GM18526 (cell line): ENCODE data around the gene CHTF18.

Experiments
- POLR2A ChIP-seq: IDR thresholded peaks from 3 replicates; pipeline ENCODE4 v1.6.1; 2011; ENCODE audit not compliant: insufficient read length; ENCODE audit errors: extremely low read depth

Gene CHTF18

DNA sequence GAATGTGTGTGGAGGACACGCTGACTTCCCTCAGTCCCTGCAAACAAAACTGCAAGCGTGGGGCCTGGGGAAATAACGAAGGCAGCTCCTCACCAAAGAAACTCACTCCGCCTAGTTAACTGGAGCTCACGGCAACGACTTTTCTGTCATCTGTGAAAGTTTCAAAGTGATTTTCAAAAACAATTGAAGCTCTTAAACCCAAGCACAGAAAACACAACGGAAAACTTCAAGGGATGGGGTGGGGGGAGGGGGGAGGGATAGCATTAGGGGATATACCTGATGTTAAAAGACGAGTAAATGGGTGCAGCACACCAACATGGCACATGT is 15.3 kb downstream of the CHTF18 start:
- no peak for TF ChIP-seq POLR2A

DNA sequence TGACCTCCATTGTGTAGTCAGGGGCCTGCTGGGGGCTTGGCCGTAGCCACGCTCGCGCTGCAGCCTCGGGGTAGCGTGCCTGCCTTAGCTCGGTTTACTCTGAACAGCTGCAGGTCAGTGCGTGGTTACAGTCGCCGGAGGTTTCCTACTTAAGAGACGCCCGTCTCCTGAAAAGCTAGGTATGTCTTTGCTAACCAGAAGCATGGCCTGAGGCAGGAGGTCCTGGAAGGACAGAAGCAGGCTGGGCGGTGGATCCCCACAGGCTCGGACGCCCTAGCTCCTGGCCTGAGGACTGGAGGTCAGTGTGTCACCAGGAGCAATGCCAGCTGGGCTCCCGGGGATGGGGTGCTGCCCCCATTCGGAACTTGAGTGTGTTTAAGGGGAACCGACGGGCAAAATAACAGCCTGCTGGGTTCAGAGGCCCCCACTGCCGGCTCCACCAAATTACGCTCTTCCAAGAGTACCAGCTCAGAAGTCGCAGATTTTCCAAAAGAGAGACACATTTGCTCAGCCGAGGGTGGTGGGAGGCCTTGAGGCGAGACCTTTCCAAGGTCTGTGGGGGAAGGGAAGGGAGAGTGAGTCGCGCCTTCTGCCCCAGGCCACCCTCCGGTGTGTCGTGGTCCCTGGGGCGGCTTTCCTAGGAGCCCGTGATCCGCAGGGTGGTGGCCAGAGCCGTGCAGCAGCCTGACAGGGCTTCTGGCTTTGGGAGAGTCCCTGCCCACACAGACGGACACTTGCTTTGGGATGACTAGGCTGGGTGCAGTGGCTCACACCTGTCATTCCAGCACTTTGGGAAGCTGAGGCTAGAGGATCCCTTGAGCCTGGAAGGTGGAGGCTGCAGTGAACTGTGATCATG is 16.0 kb downstream of the CHTF18 start:
- TF ChIP-seq POLR2A: no peak

DNA sequence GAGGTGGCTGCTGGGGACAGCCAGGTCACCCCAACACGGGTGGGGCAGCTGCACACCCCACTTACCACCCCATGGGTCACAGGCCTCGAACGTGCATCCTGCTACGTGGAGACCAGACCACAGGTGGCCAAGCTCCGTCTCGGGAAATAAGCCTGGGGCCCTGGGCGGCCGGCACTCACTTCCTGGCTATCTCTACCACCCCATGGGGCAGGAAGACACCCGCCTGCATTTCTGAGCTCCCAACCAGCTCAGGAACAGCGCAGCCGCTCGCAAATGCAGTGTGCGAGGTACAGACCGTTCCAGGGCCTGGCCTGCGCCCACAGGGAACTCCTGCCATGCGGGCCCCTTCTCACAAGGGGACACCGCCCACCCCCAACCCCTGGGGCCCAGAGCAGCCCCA is 17.1 kb downstream of the CHTF18 start:
- no peak for TF ChIP-seq POLR2A

DNA sequence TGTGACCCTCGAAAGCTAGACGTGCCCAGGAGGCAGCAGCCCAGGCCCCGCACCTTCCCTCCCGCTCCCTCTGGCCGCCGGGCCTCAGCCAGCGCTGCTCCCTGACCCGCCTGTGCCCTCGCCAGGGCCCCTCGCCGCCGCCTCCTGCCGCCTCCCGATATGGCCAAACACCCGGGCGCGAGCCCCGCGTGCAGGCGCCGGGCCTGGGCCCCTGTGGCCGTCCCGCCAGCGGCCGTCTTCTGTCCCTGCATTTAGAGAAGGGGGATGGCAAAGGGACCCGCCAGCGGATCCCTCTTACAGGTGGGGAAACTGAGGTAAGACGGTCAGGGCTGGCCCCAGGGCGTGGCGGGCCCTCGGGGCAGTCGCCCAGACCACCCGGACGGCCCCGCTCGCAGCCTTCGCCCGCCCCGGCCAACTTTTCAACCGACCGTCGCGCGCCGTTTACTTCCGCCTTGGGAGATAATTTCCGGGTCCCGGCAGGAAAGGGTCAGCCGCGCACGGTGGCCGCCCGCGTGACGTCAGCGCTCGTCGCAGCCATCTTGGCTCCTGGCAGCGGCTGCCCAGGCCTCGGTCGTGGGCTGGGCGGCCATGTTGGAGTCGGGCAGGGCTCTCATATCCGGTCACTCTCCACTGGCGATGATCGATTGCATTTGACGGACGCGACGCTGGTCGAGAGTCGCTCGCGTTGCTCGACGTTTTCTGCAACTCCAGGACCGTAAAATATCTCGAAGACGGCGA is 19.1 kb downstream of the CHTF18 start:
- TF ChIP-seq POLR2A: peak; percentile 87

DNA sequence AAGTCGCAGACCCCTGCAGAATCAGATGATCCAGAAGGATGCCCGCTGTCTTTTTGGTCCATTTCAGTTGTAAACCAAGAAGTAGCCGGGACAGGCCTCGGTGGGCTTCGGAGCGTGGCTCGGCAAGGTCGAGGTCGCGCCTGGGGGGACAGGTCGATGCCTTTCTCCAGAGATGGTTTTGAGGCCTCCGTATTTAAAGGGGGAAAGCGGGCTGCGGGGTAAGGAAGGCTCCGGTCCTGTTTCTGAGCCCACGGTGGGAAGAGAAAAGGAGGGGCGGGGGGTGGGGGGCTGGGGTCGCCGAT is 19.6 kb downstream of the CHTF18 start:
- TF ChIP-seq POLR2A: no peak

DNA sequence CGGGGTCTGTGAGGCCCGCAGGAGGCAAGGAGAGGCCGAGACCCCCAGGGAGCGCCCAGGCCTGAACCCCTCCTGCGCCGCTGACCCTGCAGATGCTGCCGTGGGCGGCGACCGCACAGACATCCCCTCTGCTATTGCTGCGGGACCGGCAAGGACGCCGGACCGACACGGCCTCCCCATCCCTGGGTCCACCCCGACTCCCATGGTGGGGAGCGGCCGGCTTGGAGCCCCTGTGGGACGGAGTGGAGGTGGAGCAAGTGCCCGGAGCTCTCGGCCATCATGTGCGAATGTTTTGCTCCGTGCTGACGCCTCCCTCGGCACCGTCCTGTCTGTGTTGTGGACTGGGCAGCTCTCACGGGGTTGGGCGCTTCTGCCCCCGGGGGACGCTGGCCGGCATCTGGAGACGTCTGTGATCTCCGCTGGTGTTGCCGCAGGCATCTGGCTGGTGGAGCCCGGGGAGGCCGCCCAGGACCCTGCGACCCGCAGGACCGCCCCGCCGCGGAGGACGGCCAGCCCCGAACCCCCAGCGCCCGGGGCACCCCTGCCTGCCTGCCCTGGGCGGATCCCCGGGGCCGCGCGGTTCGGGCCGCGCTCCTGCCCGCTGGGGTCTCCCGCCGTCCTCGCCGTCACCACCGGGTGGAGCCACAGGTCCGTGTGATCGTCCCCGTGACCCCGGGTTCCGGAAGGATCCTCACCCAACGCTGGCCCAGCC is 24.9 kb downstream of the CHTF18 start:
- no peak for TF ChIP-seq POLR2A

DNA sequence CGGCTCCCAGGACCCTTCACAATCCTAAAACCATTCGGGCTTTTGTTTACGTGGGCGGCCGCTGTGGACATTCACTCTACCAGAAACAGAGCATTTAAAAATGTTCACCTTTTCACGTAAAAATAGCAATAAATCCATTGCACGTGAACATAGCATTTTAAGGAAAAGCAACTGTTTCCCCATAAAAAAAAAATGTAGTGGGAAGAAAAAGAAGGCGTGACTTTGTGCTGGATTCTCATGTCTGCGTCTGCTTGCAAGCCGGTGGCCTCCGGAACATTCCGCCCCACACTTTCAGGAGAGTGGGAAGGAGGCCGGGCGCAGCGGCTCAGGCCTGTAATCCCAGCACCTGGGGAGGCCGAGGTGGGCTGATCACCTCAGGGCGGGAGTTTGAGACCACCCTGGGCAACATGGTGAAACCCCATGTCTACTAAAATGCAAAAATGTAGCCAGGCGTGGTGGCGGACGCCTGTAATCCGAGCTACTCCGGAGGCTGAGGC is 25.5 kb downstream of the CHTF18 start:
- no peak for TF ChIP-seq POLR2A

DNA sequence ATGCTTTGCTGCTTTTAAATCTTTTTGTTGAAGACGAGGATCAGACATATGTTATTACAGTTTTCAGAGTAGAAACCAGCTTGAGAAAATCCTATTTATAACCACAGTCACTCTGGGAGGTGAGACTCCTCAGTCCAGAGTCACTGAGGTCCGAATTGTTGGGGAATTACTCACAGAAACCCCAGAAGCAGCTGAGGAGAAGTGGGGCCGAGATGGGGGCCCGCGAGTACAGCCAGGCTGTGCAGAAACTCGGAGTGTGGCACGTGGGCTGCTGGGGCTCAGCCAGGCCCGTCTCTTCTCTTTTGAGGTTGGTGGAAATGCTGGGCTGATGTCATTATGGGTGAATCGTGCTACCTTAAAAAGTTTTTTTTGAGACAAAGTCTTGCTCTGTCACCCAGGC is 26.6 kb downstream of the CHTF18 start:
- no peak for TF ChIP-seq POLR2A

DNA sequence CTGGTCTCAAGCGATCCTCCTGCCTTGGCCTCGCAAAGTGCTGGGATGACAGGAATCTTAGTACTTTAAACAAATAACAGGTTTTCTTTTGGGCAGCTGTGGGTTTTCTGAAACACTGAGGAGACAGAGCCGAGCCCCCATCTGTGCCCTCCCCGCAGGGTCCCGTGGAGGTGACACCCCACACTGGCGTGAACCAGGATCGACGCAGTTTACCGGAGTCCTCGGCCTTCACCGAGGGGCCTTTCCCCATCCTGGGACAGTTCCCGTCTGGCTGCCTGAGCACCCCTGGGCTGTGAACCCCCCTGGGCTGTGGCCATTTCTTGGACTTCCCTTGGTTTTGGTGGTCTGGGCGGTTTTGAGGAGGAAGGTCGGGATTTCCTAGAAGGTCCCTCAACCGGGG is 27.4 kb downstream of the CHTF18 start:
- TF ChIP-seq POLR2A: no peak

DNA sequence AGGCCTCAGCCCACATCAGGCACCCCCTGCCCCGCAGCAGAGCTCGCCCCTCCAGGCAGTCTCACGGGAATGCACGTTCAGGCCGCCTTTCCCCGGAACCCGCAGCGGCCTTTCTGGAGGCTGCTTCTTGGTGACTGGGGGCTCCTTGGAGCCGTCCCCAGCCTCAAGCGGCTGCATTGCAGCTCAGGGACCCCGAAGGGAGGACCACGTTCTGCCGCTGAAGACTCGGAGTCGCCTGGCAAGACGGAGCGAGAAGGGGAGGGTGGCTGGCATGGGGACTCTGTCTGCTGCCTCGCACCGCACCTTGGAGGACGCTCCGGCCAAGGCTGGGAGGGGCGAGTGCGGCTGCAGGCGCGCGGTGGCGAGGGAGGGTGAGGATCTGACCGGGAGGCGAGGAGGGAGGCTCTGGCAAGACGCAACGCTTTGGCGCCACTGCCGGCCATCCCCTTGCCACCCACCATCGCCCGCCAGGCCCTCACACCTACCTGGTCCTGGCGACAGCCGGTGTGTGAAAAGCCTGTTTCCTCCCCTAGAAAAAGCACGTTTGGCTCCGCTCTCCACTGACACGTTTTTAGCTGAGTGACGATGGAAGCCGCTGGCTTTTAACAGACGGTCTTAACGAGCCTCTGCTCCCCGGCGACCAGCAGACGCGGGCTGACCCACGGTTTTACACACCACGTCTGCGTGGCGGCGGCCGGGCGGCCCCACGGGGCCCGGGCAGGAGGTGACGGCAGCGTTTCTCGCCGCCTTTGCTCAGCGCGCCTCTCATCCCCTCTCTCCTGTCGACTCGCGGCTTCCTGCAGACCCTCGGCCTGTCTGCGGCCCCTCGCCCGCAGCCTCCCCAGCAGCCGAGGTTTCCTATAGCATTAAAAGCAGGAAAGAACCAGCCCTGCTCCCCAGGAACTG is 28.8 kb downstream of the CHTF18 start:
- TF ChIP-seq POLR2A: no peak

DNA sequence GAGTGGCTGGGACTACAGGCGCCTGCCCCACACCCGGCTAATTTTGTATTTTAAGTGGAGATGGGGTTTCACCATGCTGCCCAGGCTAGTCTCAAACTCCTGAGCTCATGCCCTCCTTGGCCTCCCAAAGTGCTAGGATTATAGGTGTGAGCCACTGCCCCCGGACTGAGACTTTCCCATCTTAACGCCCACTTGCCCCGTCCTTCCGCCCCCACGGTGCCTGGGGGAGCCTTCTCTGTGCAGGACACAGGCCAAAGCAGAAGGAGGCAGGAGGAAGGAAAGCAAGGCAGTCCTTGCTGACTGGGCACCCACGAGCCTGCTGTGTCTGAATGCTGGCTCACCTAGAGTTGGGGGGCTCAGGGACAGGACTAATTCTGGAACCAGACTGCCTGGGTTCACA is 29.7 kb downstream of the CHTF18 start:
- TF ChIP-seq POLR2A: no peak

DNA sequence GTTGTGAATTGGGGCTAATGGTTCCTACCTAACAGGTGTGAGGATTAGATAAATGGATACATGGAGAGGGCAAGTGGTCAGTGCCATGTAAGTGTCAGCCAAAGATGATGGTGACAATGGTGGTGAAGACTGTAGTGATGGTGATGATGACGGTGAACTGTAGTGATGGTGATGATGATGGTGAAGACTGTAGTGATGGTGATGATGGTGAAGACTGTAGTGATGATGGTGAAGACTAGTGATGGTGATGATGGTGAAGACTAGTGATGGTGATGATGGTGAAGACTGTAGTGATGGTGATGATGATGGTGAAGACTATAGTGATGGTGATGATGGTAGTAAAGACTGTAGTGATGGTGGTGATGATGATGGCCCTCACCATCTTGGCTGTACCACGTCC is 30.2 kb downstream of the CHTF18 start:
- TF ChIP-seq POLR2A: no peak

DNA sequence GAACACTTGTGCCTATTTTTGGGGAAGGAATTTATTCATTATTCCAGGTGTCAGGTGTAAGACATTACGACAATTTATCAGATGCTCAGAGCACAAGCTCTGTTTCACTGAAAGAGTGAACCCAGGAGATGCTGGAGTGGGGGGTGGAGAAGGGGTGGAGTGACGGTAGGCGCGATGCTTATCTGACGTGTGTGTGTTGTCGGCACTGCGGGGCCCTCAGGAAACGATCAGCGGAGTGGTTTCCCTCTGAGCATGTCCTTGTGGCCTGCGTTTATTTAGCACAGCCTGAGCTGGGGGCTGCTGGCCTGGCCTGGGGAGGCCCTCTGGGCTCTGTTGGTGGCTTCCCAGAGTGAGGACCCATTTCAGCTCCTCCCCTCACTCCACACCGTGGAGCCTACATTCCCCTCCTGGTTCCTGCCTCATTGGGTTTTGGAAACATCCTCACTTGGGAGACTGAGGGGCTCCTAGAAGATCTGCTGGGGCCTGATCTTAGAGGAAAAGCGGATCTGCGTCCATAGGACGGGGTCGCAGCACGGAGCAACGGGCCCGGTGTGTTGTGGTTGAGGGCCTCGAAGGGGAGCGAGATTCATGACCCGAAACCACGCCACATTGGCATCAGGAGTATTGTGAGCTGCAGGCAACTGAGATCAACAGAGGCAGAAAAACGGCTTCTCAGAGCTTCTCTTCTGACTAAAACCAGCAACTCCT is 31.1 kb downstream of the CHTF18 start:
- TF ChIP-seq POLR2A: no peak

DNA sequence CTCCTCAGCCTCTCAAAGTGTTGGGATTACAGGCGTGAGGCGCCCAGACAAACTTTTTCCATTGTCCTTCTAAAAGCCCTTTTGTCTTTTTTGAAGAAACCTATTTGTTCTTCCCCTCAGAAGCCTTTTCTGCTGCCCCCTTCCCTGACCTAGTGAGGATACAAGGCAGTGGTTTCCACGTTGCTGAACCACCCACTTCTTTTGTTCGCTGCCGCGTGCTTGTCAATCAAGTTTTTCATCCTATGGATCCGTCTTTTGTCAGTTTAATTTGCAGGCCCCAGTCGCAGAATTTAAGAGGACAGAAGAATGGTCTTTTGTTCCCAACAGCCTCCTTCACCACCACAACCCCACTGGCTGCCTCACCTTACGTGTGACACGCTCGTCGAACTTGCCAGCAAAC is 32.3 kb downstream of the CHTF18 start:
- no peak for TF ChIP-seq POLR2A
